ENCODE data around the gene ADAMTS9. TPM values are rescaled to one million over a fixed set of nuclear protein-coding genes. Genes with fewer than 3 reads are reported as not detected.

The ADAMTS9 gene, protein sequence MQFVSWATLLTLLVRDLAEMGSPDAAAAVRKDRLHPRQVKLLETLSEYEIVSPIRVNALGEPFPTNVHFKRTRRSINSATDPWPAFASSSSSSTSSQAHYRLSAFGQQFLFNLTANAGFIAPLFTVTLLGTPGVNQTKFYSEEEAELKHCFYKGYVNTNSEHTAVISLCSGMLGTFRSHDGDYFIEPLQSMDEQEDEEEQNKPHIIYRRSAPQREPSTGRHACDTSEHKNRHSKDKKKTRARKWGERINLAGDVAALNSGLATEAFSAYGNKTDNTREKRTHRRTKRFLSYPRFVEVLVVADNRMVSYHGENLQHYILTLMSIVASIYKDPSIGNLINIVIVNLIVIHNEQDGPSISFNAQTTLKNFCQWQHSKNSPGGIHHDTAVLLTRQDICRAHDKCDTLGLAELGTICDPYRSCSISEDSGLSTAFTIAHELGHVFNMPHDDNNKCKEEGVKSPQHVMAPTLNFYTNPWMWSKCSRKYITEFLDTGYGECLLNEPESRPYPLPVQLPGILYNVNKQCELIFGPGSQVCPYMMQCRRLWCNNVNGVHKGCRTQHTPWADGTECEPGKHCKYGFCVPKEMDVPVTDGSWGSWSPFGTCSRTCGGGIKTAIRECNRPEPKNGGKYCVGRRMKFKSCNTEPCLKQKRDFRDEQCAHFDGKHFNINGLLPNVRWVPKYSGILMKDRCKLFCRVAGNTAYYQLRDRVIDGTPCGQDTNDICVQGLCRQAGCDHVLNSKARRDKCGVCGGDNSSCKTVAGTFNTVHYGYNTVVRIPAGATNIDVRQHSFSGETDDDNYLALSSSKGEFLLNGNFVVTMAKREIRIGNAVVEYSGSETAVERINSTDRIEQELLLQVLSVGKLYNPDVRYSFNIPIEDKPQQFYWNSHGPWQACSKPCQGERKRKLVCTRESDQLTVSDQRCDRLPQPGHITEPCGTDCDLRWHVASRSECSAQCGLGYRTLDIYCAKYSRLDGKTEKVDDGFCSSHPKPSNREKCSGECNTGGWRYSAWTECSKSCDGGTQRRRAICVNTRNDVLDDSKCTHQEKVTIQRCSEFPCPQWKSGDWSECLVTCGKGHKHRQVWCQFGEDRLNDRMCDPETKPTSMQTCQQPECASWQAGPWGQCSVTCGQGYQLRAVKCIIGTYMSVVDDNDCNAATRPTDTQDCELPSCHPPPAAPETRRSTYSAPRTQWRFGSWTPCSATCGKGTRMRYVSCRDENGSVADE (N-terminal part only)
- total RNA-seq (2014; rRNA removed; shearing (Covaris generic)) = 0.06 TPM in 1 of 2 replicates, not detected in the other

DNA sequence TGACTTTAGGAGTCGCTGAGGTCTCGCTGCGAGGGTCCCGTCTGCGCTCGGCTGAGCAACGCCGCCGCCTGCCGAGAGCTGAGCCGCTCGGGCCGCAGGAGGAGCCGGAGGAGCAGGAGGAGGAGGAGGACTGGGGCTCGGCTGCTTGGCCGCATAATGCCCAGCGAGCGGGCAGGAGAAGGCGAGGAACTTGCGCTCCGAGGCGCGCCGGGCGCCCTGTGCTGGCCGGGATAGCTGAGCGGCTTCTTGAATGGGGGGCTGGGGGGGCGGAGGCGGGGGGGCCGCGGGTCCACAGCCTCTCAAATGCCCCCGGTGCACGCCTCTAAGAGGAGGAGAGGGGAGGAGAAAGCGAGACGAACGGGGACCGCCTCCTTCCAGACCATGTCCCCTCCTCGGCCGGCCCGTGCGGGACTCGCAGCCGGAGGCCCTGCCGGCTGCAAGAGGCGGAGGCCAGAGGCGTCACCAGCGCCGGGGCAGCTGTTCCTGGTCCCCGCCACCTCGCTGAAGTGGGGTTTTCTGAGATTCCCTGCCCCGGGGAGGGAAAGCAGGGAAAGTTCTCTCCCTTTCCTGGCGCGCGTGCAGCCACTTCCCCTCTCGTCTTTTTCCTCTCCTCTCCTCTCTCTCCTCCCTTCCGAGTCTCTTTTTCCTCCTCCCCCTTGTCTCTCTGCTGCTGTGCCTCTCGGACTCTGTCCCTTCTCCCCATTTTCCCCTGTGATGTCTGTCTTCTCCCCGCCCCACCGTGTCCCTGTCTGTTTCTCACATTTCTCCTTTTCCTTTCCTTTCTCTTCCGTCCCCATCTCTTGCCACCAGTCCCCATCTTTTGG, at the start of gene ADAMTS9:
TSS of gene ADAMTS9 (minus strand) at position 220 of the 824 bp plus-strand sequence. CDS start 343 bp downstream, outside the sequence.
- DNase-seq (ENCODE audit: low spot score) = no peak

DNA sequence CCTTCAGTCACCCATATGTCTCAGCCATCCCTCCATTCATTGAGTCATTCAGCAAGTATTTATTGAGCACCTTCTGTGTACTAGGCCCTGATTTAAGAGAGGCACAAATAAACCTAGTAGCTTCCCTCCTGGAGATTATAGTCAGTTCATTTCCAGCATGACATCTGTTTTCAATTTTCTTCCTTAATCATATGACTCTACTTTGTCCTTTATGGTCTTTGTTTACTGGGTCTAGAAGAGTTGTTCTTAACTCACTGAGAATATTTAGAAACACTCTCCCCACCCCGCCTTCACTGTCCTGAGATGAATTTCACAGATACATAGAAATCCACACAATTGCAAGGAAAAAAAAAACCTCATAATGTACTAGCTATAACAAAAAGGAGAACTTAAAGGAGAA, 44.8 kb upstream of the ADAMTS9 start:
- in situ Hi-C loops (cut with HindIII; ENCODE audit: low sequenced_read_pairs) = no loop called here
- DNase-seq (ENCODE audit: low spot score) = no peak

More for the DNA sequence above, at the start of gene ADAMTS9:
- in situ Hi-C loops (cut with HindIII; ENCODE audit: low sequenced_read_pairs) = no loop called here

DNA sequence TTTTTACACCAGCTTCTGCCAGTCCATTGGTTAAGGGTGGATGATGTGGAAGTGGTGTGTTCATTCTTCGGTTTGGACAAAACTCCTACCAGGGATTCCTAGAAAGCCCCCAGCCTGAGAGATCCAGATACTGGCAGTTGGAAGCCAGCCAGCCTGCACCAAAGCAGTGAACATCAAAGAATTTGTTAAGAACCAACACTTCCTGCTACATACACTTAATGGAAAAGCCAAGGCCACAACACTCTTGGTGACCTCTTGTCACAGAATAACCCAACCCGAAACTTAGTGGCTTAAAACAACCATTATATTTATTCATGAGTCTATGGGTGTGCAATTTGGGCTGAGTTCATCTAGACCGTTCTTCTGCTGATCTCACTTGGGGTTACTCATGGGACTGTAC, 42.9 kb upstream of the ADAMTS9 start:
- in situ Hi-C loops (cut with HindIII; ENCODE audit: low sequenced_read_pairs) = no loop called here

DNA sequence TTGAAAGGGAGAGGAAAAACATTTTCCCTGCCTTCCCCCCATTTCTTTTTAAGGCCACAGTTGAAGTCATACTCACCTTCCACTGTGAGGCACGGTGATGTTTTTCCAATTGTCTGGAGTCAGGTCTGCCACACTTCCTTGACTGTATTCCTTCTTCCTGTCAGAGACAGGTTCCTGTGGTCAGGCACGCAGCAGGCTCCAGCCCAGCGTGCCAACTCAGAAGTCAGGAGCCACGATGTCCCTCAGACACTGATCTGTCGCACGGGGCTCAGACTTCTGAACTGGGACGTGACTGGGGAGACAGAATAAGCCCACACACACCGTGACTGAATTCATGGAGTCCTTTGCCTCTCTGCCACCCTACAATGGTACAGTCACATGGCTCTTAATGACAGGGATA, 41.2 kb upstream of the ADAMTS9 start:
- DNase-seq (ENCODE audit: low spot score) = no peak
- in situ Hi-C loops (cut with HindIII; ENCODE audit: low sequenced_read_pairs) = no loop called here

More for the DNA sequence above, 42.9 kb upstream of the ADAMTS9 start:
- no peak for DNase-seq (ENCODE audit: low spot score)

DNA sequence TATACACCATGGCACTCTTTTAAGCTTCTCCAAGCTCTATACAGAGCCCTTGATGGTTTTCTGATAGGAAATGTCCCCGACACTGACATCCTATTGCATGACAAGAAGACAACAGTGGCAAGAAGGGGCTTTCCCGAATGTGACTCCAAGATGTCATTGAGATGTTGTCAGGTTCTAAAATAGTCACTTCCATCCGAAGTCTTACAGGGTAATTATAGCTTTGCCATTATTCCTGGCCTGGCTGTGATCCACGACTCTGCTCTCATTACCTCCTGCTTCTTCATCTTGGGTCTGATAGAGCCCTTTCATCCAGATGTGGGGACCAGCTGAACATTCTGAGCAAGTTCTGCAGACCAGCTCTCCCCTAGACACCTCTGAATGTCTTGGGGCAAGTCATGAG, 40.6 kb upstream of the ADAMTS9 start:
- in situ Hi-C loops (cut with HindIII; ENCODE audit: low sequenced_read_pairs) = no loop called here
- no peak for DNase-seq (ENCODE audit: low spot score)

DNA sequence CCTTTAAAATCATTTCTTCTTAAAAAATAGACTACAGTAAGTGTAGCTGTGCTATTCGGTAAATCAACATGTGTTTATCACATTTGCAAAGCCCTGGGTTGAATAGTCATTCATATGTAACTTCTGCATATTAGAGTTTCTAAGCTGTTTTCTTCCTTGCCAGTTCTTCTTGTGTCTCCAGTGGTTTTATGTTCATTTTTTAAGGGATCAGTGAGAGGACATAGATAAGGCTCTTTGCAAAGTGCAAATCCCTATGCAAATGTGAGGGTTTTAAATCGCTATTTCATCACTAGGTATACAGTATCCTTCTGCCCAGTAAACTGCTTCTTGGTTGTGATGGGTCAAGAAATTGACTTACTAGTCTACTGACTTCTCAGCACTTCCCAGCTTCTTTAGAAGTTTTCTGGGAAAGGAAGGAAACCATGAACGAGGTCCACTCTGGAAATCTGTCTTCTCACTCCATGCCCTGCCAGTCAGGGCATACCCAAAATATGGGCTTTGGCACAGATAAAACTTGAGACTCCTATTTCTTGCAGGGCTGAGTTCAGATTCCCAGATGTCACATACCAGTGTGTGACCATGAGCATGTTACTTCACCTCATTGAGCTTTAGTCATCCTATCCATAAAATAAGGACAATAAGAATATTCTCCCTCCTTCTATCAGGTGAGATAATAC, 38.8 kb upstream of the ADAMTS9 start:
- in situ Hi-C loops (cut with HindIII; ENCODE audit: low sequenced_read_pairs) = no loop called here
- DNase-seq (ENCODE audit: low spot score) = no peak

DNA sequence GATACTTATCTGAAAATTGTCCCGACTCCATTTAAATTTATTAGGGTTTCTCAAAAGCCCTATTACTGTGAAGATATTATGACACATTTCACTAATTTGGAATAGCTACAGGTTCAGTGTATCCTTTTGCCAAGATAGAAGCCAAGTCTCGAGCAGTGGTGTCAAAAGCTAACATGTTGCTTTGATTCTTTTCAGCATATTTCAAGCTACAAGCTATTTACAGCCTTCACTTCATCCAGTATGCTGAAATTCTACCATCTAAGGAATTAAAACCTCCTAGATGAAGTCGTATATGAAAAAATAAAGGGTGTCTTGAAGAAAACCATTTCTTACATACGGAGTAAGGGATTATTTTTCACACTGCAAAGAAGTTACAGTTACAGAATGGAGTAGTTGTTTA, 31.2 kb upstream of the ADAMTS9 start:
- no peak for DNase-seq (ENCODE audit: low spot score)
- in situ Hi-C loops (cut with HindIII; ENCODE audit: low sequenced_read_pairs) = no loop called here

DNA sequence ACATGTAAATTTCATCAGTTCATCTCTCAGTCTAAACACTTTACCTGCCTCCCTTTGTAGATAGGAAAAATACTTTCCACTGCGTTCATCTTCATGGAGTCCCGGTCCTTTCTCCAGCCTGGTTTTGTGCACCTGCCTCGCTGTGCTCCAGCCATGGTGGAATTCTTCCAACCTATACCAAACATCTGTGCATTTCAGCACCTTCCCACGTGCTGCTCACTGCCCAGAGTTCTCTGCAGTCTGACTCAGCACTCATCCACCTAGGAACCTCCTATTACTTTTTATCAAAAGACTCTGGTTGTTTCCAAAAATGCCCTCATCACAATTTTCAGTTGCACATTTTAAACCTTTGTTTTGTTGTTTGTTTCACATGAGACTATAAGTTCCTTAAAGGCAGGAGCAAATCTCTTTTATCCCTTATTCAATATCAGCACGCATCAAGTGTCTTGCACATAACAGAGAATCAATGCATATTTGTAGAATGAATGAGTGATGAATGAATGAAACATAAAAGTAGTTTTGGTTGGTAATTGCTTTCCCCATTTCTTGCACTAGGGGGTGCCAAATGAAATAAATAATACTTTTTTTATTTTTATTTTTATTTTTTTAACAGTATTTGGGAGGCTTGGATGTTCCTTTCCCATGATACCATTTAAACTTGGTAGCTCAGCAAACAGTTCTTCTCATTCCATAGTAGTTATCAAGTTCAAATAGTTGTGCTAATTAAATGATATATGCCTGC, 30.2 kb upstream of the ADAMTS9 start:
- in situ Hi-C loops (cut with HindIII; ENCODE audit: low sequenced_read_pairs) = no loop called here
- DNase-seq (ENCODE audit: low spot score) = no peak

DNA sequence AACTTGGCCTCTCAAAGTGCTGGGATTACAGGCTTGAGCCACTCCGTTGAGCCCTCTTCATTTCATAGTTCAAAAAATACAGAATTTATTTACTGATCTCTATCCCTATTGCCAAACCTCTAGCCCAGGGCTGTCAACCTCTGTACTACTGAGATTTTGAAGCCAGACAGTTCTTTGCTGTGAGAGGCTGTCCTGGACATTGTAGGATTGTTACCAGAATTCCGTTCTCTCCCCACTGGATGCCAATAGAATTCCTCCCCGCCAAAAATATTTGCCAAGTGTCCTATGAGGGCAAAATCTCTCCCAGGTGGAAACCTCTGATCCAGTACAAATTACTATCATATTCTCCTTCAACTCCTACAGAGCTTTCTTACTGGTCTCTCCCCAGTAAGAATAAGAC, 29.6 kb upstream of the ADAMTS9 start:
- no peak for DNase-seq (ENCODE audit: low spot score)
- in situ Hi-C loops (cut with HindIII; ENCODE audit: low sequenced_read_pairs) = no loop called here

DNA sequence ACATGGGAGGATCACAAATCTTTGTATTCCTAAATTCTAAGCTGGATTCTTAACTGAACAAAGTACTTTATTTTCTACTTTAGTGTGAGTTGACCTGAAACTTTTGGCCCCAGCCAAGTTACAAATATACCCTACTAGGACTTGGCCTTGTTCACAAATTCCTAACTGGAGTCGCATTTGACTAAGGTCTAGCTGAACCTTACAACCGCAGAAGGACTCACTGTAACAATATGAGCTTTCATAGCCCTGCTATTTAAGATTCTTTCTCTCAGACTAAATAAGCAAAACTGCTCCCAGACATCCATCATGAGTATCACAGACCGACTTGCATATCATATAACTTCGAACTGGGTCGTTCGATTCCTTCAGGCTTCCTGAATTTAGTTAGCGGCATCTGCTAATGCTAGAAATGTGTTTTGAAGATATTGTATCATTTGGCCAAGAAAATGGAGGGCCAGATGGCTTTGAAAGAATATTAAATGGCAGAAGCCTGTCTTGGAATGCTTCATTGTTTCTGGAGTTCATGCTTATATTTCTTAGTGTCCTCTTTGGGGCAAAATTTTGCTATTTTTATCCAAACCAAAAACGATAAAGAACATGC, 28.4 kb upstream of the ADAMTS9 start:
- in situ Hi-C loops (cut with HindIII; ENCODE audit: low sequenced_read_pairs) = no loop called here
- peak; percentile 3 for DNase-seq (ENCODE audit: low spot score)

DNA sequence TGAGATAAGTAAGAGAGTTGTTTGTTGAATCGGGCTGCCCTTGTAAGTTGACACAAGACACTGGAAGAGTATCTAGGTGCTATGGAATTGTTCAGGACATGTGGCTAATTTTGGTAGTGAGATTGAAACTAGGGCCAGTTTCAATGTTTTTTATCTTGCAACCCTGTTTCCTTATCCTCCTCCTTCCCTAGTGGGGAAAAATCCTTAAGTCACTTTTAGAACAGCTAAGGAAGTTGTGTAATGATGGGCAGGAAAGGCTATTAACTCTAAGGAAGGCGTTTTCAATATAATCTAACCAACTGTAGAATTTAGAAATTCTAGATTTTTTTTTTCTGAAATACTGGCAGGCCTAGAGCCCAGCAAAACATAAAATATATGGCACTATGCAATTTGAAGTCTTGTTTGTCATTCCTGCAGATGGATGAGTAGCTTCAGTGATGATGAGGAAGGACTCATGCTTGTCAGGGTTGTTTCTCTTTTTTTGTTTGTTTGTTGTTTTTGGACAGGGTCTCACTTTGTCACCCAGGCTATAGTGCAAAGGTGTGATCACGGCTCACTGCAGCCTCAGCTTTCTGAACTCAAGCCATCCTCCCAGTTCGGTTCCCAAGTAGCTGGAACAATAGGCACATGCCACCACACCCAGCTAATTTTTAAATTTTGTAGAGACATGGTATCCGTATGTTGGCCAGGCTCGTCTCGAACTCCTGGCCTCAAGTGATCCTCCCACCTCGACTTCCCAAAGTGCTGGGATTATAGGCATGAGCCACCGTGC, 27.6 kb upstream of the ADAMTS9 start:
- no peak for DNase-seq (ENCODE audit: low spot score)
- in situ Hi-C loops (cut with HindIII; ENCODE audit: low sequenced_read_pairs) = no loop called here

DNA sequence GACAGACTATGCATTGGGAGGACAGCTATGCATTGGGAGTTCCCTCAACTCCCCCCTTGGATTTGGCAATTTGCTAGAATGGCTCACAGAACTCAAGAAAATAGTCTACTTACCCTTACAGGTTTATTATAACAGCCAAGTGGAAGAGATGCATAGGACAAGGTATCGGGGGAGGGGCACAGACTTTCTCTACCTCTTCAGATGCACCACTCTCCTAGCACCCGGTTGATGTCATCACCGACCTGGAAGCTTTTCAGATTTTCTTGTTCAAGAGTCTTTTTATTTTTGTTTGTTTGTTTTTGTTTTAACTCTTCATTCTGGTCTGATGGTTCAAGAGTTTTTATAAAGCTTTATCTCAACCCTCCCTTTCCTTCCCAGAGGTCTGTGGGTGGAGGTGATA, 20.7 kb upstream of the ADAMTS9 start:
- in situ Hi-C loops (cut with HindIII; ENCODE audit: low sequenced_read_pairs) = no loop called here
- no peak for DNase-seq (ENCODE audit: low spot score)

DNA sequence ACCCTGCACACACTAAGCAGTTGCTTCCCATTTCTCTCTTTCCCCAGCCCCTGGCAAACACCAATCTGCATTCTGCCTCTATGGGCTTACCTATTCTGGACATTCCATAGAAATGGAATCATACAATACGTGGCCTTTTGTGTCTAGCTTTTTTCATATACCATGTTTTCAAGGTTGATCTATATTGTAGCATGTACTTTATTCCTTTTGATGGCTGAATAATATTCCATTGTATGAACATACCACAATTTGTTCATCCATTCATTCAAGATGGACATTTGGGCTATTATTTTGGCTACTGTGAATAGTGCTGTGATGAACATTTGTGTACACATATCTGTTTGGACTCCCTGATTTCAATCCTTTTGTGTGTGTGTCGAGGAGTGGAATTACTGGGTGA, 18.1 kb upstream of the ADAMTS9 start:
- DNase-seq (ENCODE audit: low spot score) = no peak
- in situ Hi-C loops (cut with HindIII; ENCODE audit: low sequenced_read_pairs) = no loop called here

DNA sequence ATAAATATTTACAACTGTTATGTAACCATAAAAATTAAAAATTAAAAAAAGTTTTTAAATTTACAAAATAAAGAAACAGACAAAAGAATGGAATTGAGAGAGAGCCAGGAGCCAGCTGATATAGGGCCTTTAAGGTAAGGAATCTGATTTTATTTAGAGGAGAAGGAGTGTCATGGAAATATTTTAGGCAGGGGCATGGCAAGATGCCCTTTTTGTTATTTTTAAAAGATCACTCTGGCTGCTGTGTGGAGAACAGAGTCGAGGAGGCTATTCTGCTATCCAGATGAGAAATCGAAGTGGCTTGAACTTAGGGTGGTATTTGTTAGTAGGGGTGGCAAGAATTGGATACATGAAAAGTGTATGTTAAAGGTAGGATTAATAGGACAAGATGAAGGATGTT, 9.1 kb upstream of the ADAMTS9 start:
- in situ Hi-C loops (cut with HindIII; ENCODE audit: low sequenced_read_pairs) = no loop called here
- no peak for DNase-seq (ENCODE audit: low spot score)

DNA sequence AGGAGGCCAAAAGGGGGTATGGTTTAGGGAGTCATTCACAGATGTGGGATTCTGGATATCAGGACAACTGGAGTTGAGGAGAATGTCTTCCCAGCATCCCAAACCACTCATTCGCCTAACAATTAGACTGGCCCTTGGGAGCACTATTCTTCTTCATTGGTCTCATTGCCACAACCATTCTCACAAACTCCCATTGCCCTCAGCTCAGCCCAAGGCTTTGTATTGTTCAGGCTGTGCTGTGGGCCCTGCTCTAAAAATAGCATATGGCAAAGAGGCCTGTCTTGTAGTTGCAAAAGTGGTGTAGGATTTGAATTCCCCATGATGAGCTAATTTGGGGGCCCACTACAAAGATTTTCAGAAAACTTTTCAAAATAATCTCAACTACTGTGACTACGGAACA, 6.3 kb upstream of the ADAMTS9 start:
- DNase-seq (ENCODE audit: low spot score) = no peak
- in situ Hi-C loops (cut with HindIII; ENCODE audit: low sequenced_read_pairs) = no loop called here

DNA sequence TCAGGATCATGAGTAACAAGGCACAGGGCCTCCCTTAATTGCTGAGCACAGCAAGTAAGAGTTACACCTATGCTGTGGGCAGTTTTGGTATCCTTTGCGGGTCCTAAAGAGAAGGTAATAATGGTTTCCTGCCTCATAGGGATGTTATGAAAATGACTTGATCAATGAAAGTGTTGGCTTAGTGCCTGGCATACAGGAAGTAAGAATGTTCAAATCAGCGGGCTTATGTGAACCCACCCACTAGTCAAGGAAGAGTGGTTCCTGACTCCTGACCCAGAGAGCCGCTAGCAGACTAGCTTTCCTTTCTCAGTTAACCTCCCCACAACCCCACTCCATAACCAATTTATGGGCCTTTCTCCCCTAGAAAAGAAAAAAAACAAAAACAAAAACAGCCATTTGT, 5.2 kb upstream of the ADAMTS9 start:
- in situ Hi-C loops (cut with HindIII; ENCODE audit: low sequenced_read_pairs) = no loop called here
- DNase-seq (ENCODE audit: low spot score) = no peak

DNA sequence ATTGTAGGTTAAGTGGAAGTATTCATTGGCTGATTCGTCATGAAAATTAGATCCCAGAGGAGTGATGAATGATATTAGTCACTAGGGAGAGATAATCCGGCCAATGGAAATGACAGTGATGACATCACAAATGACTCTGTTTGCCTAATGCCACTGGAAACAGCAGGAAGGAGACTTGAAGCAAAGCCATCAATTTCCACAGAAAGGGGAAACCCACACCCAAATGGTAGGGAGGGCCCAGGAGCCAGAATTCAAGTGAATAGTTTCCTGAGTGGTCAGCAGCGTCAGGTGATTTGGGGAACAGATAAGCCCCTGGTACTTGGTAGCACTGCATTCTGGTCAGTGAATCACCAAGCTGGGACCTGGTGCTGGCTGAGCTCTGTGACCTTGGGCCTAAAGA, 3.3 kb upstream of the ADAMTS9 start:
- DNase-seq (ENCODE audit: low spot score) = no peak
- in situ Hi-C loops (cut with HindIII; ENCODE audit: low sequenced_read_pairs) = no loop called here
